Measurements from ENCODE around the gene NIPSNAP3A. TPM values are rescaled to one million over a fixed set of nuclear protein-coding genes. Genes with fewer than 3 reads are reported as not detected.
A peak's percentile ranks its signal among the peaks of the same experiment; 100 is the strongest.

The NIPSNAP3A gene
- total and polyA plus RNA-seq, 12 donors = 10.2 to 34.9 (median 24.3) TPM

GRCh38 chr9:104802110-104802509 is 54.6 kb downstream of the NIPSNAP3A start:
- ATAC-seq (peak in 6 of 8 donors; percentile 41 to 74 (median 58)), DNase-seq (no peak)
- 84 to 89% methylated on average over 5 of the region's 5 CpGs for WGBS, 2 donors
- peak overlapping the region in 4 of 10 donors; percentile 3 to 38 (median 18) for H3K27ac ChIP-seq
- H3K4me3 ChIP-seq = no peak overlapping the region
- H3K27me3 ChIP-seq = no peaks in the 10 kb centered on the region
- H3K4me1 ChIP-seq = peaks cover 0 to 11% (median 2%) of the 10 kb centered on the region in 9 donors
- peaks cover 0 to 99% (median 53%) of the 10 kb centered on the region in 9 donors for H3K36me3 ChIP-seq
- intact Hi-C loops (cut with DNase I) = loop anchor here in 3 of 10 donors (10.0 kb wide), 2 partner anchors 353 to 613 kb away; no protein-coding TSS in a partner anchor
- no peak for TF ChIP-seq CTCF (IDR thresholded peaks at IDR 0.05)
- H3K9me3 ChIP-seq = no peaks in the 10 kb centered on the region

GRCh38 chr9:104802906-104803305 is 55.4 kb downstream of the NIPSNAP3A start:
- WGBS, 2 donors = 75 to 78% methylated on average over 2 of the region's 2 CpGs
- DNase-seq (no peak), ATAC-seq (no peak)
- TF ChIP-seq CTCF (IDR thresholded peaks at IDR 0.05) = no peak
- intact Hi-C loops (cut with DNase I) = loop anchor here in 3 of 10 donors (10.0 kb wide), 2 partner anchors 352 to 612 kb away; no protein-coding TSS in a partner anchor
- Histone ChIP-seq H3K36me3 (peaks cover 0 to 99% (median 56%) of the 10 kb centered on the region in 9 donors), H3K27ac (peak overlapping the region in 2 of 10 donors; percentile 7 to 38), H3K4me3 (no peak overlapping the region), H3K27me3 (no peaks in the 10 kb centered on the region), H3K4me1 (peaks cover 0 to 11% (median 0%) of the 10 kb centered on the region in 9 donors), H3K9me3 (no peaks in the 10 kb centered on the region)

DNA sequence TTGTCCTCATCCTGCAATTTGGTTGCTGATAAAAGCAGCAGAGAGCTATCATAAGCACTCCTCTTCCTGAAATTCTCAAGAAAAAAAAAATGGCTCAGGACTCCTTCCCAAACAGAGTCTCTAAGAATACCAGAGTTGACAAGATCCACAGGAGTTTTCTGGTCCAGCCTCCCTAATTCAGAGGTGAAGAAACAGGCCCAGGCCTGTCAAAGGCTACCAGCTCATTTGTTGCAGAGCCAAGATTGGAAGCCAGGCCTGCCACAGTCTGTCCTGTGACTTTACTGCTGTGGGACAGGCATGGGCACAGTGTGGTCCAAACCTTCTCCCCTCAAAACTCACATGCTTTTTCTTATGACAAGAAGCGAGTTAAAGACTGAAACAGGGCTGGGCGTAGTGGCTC is 58.0 kb downstream of the NIPSNAP3A start:
- H3K27ac ChIP-seq = no peak overlapping the region
- WGBS, 2 donors = 98 to 99% methylated on average over 2 of the region's 2 CpGs
- intact Hi-C loops (cut with DNase I) = loop anchor here in 3 of 10 donors (10.0 kb wide), 2 partner anchors 349 to 609 kb away; no protein-coding TSS in a partner anchor
- H3K9me3 ChIP-seq = no peaks in the 10 kb centered on the region
- peaks cover 0 to 100% (median 54%) of the 10 kb centered on the region in 9 donors for H3K36me3 ChIP-seq
- DNase-seq (no peak), ATAC-seq (no peak)
- no peaks in the 10 kb centered on the region for H3K27me3 ChIP-seq
- H3K4me3 ChIP-seq = no peak overlapping the region
- peaks cover 0 to 11% (median 0%) of the 10 kb centered on the region in 9 donors for H3K4me1 ChIP-seq
- no peak for TF ChIP-seq CTCF (IDR thresholded peaks at IDR 0.05)

GRCh38 chr9:104808035-104808614 is 60.6 kb downstream of the NIPSNAP3A start:
- Histone ChIP-seq H3K4me1 (peaks cover 0 to 13% (median 0%) of the 10 kb centered on the region in 9 donors), H3K4me3 (no peak overlapping the region), H3K9me3 (no peaks in the 10 kb centered on the region), H3K36me3 (peaks cover 0 to 100% (median 58%) of the 10 kb centered on the region in 9 donors), H3K27ac (no peak overlapping the region), H3K27me3 (no peaks in the 10 kb centered on the region)
- WGBS, 2 donors = 45 to 54% methylated on average over 3 of the region's 3 CpGs
- DNase-seq = peak in 1 of 2 donors; percentile 30
- peak in 7 of 9 donors; percentile 29 to 58 (median 48) for TF ChIP-seq CTCF (IDR thresholded peaks at IDR 0.05)
- peak in 6 of 8 donors; percentile 54 to 74 (median 66) for ATAC-seq
- intact Hi-C loops (cut with DNase I) = loop anchor here in 3 of 10 donors (10.0 kb wide), 2 partner anchors 347 to 607 kb away; no protein-coding TSS in a partner anchor

Other genes starting within 250 kb of the NIPSNAP3A start
- gene OR13F1, start 243.4 kb upstream of the NIPSNAP3A start, total RNA-seq = not detected
- gene OR13F1, start 243.4 kb upstream of the NIPSNAP3A start, polyA plus RNA-seq = not detected
- not detected for gene OR13C4, start 220.5 kb upstream of the NIPSNAP3A start, total RNA-seq
- gene OR13C4, start 220.5 kb upstream of the NIPSNAP3A start, polyA plus RNA-seq = not detected
- not detected for gene OR13C3, start 210.8 kb upstream of the NIPSNAP3A start, total RNA-seq
- gene OR13C3, start 210.8 kb upstream of the NIPSNAP3A start, polyA plus RNA-seq = not detected
- not detected for gene OR13C8, start 178.5 kb upstream of the NIPSNAP3A start, total RNA-seq
- not detected for gene OR13C8, start 178.5 kb upstream of the NIPSNAP3A start, polyA plus RNA-seq
- gene OR13C5, start 148.3 kb upstream of the NIPSNAP3A start, total RNA-seq = not detected
- not detected for gene OR13C5, start 148.3 kb upstream of the NIPSNAP3A start, polyA plus RNA-seq
- gene OR13C2, start 142.1 kb upstream of the NIPSNAP3A start, total RNA-seq = not detected
- not detected for gene OR13C2, start 142.1 kb upstream of the NIPSNAP3A start, polyA plus RNA-seq
- gene OR13C9, start 129.5 kb upstream of the NIPSNAP3A start, total RNA-seq = not detected
- gene OR13C9, start 129.5 kb upstream of the NIPSNAP3A start, polyA plus RNA-seq = not detected
- gene OR13D1, start 53.2 kb upstream of the NIPSNAP3A start, total RNA-seq = not detected
- not detected for gene OR13D1, start 53.2 kb upstream of the NIPSNAP3A start, polyA plus RNA-seq
- 10 to 100 TPM; 25.0 to 38.6 (median 32.0) TPM for gene NIPSNAP3B, start 16.4 kb downstream of the NIPSNAP3A start, total RNA-seq
- 10 to 100 TPM in 1 of 2 donors, 1 to 10 TPM in 1; 6.9 to 12.1 TPM for gene NIPSNAP3B, start 16.4 kb downstream of the NIPSNAP3A start, polyA plus RNA-seq
- 10 to 100 TPM in 7 of 10 donors, 1 to 10 TPM in 3; 7.6 to 35.0 (median 13.8) TPM for gene ABCA1, start 180.5 kb downstream of the NIPSNAP3A start, total RNA-seq
- 10 to 100 TPM in 1 of 2 donors, 1 to 10 TPM in 1; 1.3 to 10.2 TPM for gene ABCA1, start 180.5 kb downstream of the NIPSNAP3A start, polyA plus RNA-seq